Vagina (tissue), 2 donors: ENCODE results near the gene EPHA3. TPM values are rescaled to one million over a fixed set of nuclear protein-coding genes. Genes with fewer than 3 reads are reported as not detected.

Experiments
- DNase-seq, 2 donors: peaks; one replicate each; pipeline ENCODE4 v3.0.0-alpha.2; 2017; ENCODE audit errors: extremely low spot score in 2 of 2
- H3K27ac ChIP-seq: fragments of 200-600 bp; sonication (generic); one replicate; pipeline ENCODE4 v1.5.1; 2019
- H3K27me3 ChIP-seq: fragments of 200-600 bp; sonication (generic); one replicate; pipeline ENCODE4 v1.5.1; 2019
- H3K36me3 ChIP-seq, 2 donors: fragments of 200-600 bp; sonication (generic); one replicate each; pipeline ENCODE4 v1.5.1; 2017 to 2019
- H3K4me1 ChIP-seq: fragments of 200-600 bp; sonication (generic); one replicate; pipeline ENCODE4 v1.5.1; 2019
- H3K4me3 ChIP-seq, 2 donors: fragments of 200-600 bp; sonication (generic); 1 replicate in 1 of 2; 2 replicates in 1 of 2; pipeline ENCODE4 v1.5.1; 2016 to 2019
- H3K9me3 ChIP-seq: fragments of 200-600 bp; sonication (generic); one replicate; pipeline ENCODE4 v1.5.1; 2019
- CTCF ChIP-seq, 3 experiments: fragments of 450-650 bp in 2 of 3; fragments of 200-600 bp in 1 of 3; sonication (generic) in 1 of 3; IDR thresholded peaks; one replicate each; pipeline ENCODE4 v1.5.1; 2017 to 2019; ENCODE audit warnings: antibody characterized with exemption in 3 of 3, mild to moderate bottlenecking in 2 of 3, moderate library complexity in 2 of 3
- POLR2A ChIP-seq, 2 donors: fragments of 450-650 bp; IDR thresholded peaks; one replicate each; pipeline ENCODE4 v1.6.1; 2017; ENCODE audit warnings: antibody characterized with exemption in 2 of 2, mild to moderate bottlenecking in 2 of 2, moderate library complexity in 2 of 2
- POLR2AphosphoS5 ChIP-seq, 2 donors: sonication (generic); formaldehyde crosslinking; IDR thresholded peaks; one replicate each; pipeline ENCODE4 v1.9.0; 2017; ENCODE audit warnings: antibody characterized with exemption in 2 of 2, mild to moderate bottlenecking in 2 of 2, low read depth in 1 of 2; ENCODE audit not compliant: insufficient read depth in 1 of 2
- intact Hi-C: fragments of 100-400 bp; cut with DNase I; formaldehyde crosslinking; loops from one replicate; pipeline ENCODE4 v1.15.1; 2023
- total RNA-seq: library from RNA; depleted of rRNA; stranded (reverse); fragments of >200 nt; gene quantifications from one replicate; pipeline ENCODE4 v1.2.3, GENCODE V29; 2016

EPHA3 gene
- total RNA-seq, 1 donor from 2014 or later, result 24.1 TPM

- Histone ChIP-seq H3K4me3 (peak overlapping the region in 1 of 2 donors; percentile 63), H3K27me3 (no peaks in the 10 kb centered on the region), H3K9me3 (no peaks in the 10 kb centered on the region), H3K36me3 (no peaks in the 10 kb centered on the region), H3K27ac (no peak overlapping the region), H3K4me1 (no peaks in the 10 kb centered on the region)
- DNase-seq, result no peak
- intact Hi-C loops, result no loop called here
- no peak for TF ChIP-seq POLR2AphosphoS5 (IDR thresholded peaks at IDR 0.05; ENCODE audit: insufficient read depth in 1 of 2, low read depth in 1 of 2)
- TF ChIP-seq POLR2A (IDR thresholded peaks at IDR 0.05), result no peak
- no peak for TF ChIP-seq CTCF (IDR thresholded peaks at IDR 0.05)
Measured at GRCh38 chr3:89113344-89113743, 5.9 kb downstream of the EPHA3 start.

GRCh38 chr3:89113893-89114840 is 6.7 kb downstream of the EPHA3 start:
- Histone ChIP-seq H3K36me3 (no peaks in the 10 kb centered on the region), H3K4me1 (no peaks in the 10 kb centered on the region), H3K9me3 (no peaks in the 10 kb centered on the region), H3K4me3 (peak overlapping the region; percentile 45 to 63), H3K27me3 (no peaks in the 10 kb centered on the region), H3K27ac (peak overlapping the region; percentile 54)
- no peak for DNase-seq
- TF ChIP-seq POLR2A (IDR thresholded peaks at IDR 0.05) (no peak), CTCF (IDR thresholded peaks at IDR 0.05) (peak in 1 of 3 experiments; percentile 37), POLR2AphosphoS5 (IDR thresholded peaks at IDR 0.05; ENCODE audit: insufficient read depth in 1 of 2, low read depth in 1 of 2) (peak in 1 of 2 donors; percentile 71)
- intact Hi-C loops, result no loop called here

GRCh38 chr3:89114841-89115223 is 7.4 kb downstream of the EPHA3 start:
- H3K4me1 ChIP-seq, result no peaks in the 10 kb centered on the region
- TF ChIP-seq POLR2AphosphoS5 (IDR thresholded peaks at IDR 0.05; ENCODE audit: insufficient read depth in 1 of 2, low read depth in 1 of 2) (no peak), CTCF (IDR thresholded peaks at IDR 0.05) (no peak), POLR2A (IDR thresholded peaks at IDR 0.05) (no peak)
- no peaks in the 10 kb centered on the region for H3K36me3 ChIP-seq
- peak overlapping the region; percentile 45 to 63 for H3K4me3 ChIP-seq
- no peak for DNase-seq
- H3K27me3 ChIP-seq, result no peaks in the 10 kb centered on the region
- no peak overlapping the region for H3K27ac ChIP-seq
- intact Hi-C loops, result no loop called here
- H3K9me3 ChIP-seq, result no peaks in the 10 kb centered on the region

- no peak overlapping the region for H3K27ac ChIP-seq
- TF ChIP-seq POLR2AphosphoS5 (IDR thresholded peaks at IDR 0.05; ENCODE audit: insufficient read depth in 1 of 2, low read depth in 1 of 2) (no peak), POLR2A (IDR thresholded peaks at IDR 0.05) (no peak), CTCF (IDR thresholded peaks at IDR 0.05) (no peak)
- intact Hi-C loops, result no loop called here
Measured at GRCh38 chr3:89116476-89116875, 9.1 kb downstream of the EPHA3 start.

GRCh38 chr3:89138048-89138447 is 30.6 kb downstream of the EPHA3 start:
- Histone ChIP-seq H3K27me3 (no peaks in the 10 kb centered on the region), H3K9me3 (no peaks in the 10 kb centered on the region), H3K27ac (no peak overlapping the region), H3K4me1 (no peaks in the 10 kb centered on the region), H3K36me3 (no peaks in the 10 kb centered on the region), H3K4me3 (no peak overlapping the region)
- DNase-seq, result no peak
- intact Hi-C loops, result no loop called here
- TF ChIP-seq POLR2A (IDR thresholded peaks at IDR 0.05), result no peak
- TF ChIP-seq CTCF (IDR thresholded peaks at IDR 0.05), result no peak
- TF ChIP-seq POLR2AphosphoS5 (IDR thresholded peaks at IDR 0.05; ENCODE audit: insufficient read depth in 1 of 2, low read depth in 1 of 2), result no peak

More at GRCh38 chr3:89116476-89116875, 9.1 kb downstream of the EPHA3 start:
- DNase-seq, result no peak
- Histone ChIP-seq H3K9me3 (no peaks in the 10 kb centered on the region), H3K4me3 (no peak overlapping the region), H3K36me3 (no peaks in the 10 kb centered on the region), H3K4me1 (no peaks in the 10 kb centered on the region), H3K27me3 (no peaks in the 10 kb centered on the region)
